GM21717 (cell line): Measurements from ENCODE around the gene DVL3.

Experiments
- ATAC-seq: cut with Tn5 transposase; IDR thresholded peaks from one replicate; pipeline ENCODE4 v1.9.1; 2021; ENCODE audit warnings: mild to moderate bottlenecking, moderate library complexity; ENCODE audit not compliant: unreplicated experiment

The DVL3 gene

GRCh38 chr3:184176377-184177330, 21.5 kb downstream of the DVL3 start:
- no peak for ATAC-seq

- no peak for ATAC-seq
Observed at GRCh38 chr3:184177331-184177731, 22.2 kb downstream of the DVL3 start.

GRCh38 chr3:184177767-184178306, 22.7 kb downstream of the DVL3 start:
- no peak for ATAC-seq

- no peak for ATAC-seq
Observed at GRCh38 chr3:184178521-184179138, 23.5 kb downstream of the DVL3 start.

GRCh38 chr3:184180165-184180564, 25.0 kb downstream of the DVL3 start:
- ATAC-seq: no peak

GRCh38 chr3:184181596-184181995, 26.4 kb downstream of the DVL3 start:
- ATAC-seq: no peak

GRCh38 chr3:184183679-184184078, 28.5 kb downstream of the DVL3 start:
- no peak for ATAC-seq

GRCh38 chr3:184184546-184185230, 29.5 kb downstream of the DVL3 start:
- no peak for ATAC-seq

- peak; percentile 81 for ATAC-seq
Observed at GRCh38 chr3:184185461-184186183, 30.4 kb downstream of the DVL3 start.

GRCh38 chr3:184186184-184186901, 31.2 kb downstream of the DVL3 start, which contains the start of gene ABCF3:
Gene ABCF3 (plus strand): TSS chr3:184186199. CDS start chr3:184186208, 9 bp downstream.
- peak; percentile 23 for ATAC-seq

- no peak for ATAC-seq
Observed at GRCh38 chr3:184186902-184187207, 31.7 kb downstream of the DVL3 start.

GRCh38 chr3:184188080-184188479, 32.9 kb downstream of the DVL3 start:
- no peak for ATAC-seq

- no peak for ATAC-seq
Observed at GRCh38 chr3:184189421-184189820, 34.2 kb downstream of the DVL3 start.

- ATAC-seq: no peak
Observed at GRCh38 chr3:184192889-184193288, 37.7 kb downstream of the DVL3 start.

GRCh38 chr3:184193991-184194539, 38.9 kb downstream of the DVL3 start:
- no peak for ATAC-seq

GRCh38 chr3:184196536-184196935, 41.4 kb downstream of the DVL3 start:
- no peak for ATAC-seq

- ATAC-seq: no peak
Observed at GRCh38 chr3:184198509-184198908, 43.3 kb downstream of the DVL3 start.

GRCh38 chr3:184200825-184201224, 45.6 kb downstream of the DVL3 start:
- no peak for ATAC-seq

- ATAC-seq: no peak
Observed at GRCh38 chr3:184203526-184203925, 48.3 kb downstream of the DVL3 start.
